Astrocyte of the cerebellum (primary cell): ENCODE results near the gene ERBB4.

ENCODE experiments used
- DNase-seq: peaks from one replicate; pipeline ENCODE4 v3.0.0-alpha.2; 2011; ENCODE audit warnings: low read depth
- H3K4me3 ChIP-seq: 2 replicates; pipeline ENCODE4 v1.5.1; 2011; ENCODE audit warnings: mild to moderate bottlenecking, low read depth, low read length, moderate library complexity
- CTCF ChIP-seq: IDR thresholded peaks from 2 replicates; pipeline ENCODE4 v1.5.1; 2012; ENCODE audit warnings: low read length, low read depth, moderate library complexity, mild to moderate bottlenecking; ENCODE audit errors: missing control alignments
- in situ Hi-C: cut with HindIII; loops from 2 replicates; pipeline ENCODE4 v1.10.0; 2017; ENCODE audit warnings: low sequenced_read_pairs

ERBB4 gene

GRCh38 chr2:212387146-212387545 is 151.5 kb downstream of the ERBB4 start:
- no peak for TF ChIP-seq CTCF
- DNase-seq, result no peak
- no peak overlapping the region for H3K4me3 ChIP-seq
- in situ Hi-C loops, result no loop called here

- no peak for DNase-seq
- no peak overlapping the region for H3K4me3 ChIP-seq
- in situ Hi-C loops, result no loop called here
- TF ChIP-seq CTCF, result no peak
Observed at GRCh38 chr2:212385241-212385640, 153.4 kb downstream of the ERBB4 start.

GRCh38 chr2:212384027-212384426 is 154.6 kb downstream of the ERBB4 start:
- in situ Hi-C loops, result no loop called here

GRCh38 chr2:212381428-212382102 is 157.0 kb downstream of the ERBB4 start:
- DNase-seq, result no peak
- TF ChIP-seq CTCF, result no peak
- in situ Hi-C loops, result no loop called here
- H3K4me3 ChIP-seq, result no peak overlapping the region

More at GRCh38 chr2:212384027-212384426, 154.6 kb downstream of the ERBB4 start:
- TF ChIP-seq CTCF, result no peak
- H3K4me3 ChIP-seq, result no peak overlapping the region
- DNase-seq, result no peak

GRCh38 chr2:212379103-212379502 is 159.5 kb downstream of the ERBB4 start:
- in situ Hi-C loops, result no loop called here
- no peak for DNase-seq
- H3K4me3 ChIP-seq, result no peak overlapping the region
- TF ChIP-seq CTCF, result no peak

- no peak for DNase-seq
- no peak for TF ChIP-seq CTCF
- no peak overlapping the region for H3K4me3 ChIP-seq
- in situ Hi-C loops, result no loop called here
Observed at GRCh38 chr2:212367431-212367830, 171.2 kb downstream of the ERBB4 start.
